K562 (cell line): Measurements from ENCODE around the gene AGAP1. TPM values are rescaled to one million over a fixed set of nuclear protein-coding genes. Genes with fewer than 3 reads are reported as not detected.

Source experiments
- ATAC-seq: fragments of 200-7000 bp; cut with Tn5 transposase; 3 replicates; pipeline ENCODE4 v1.9.1; 2020; ENCODE audit warnings: moderate library complexity
- BruUV-seq: library from RNA; stranded (reverse); fragments of 400-500 nt; replicated peaks from 2 replicates; lab custom pipeline; 2021; lab: Mats Ljungman, UMichigan
- CTCF ChIA-PET: fragments of 300-600 bp; formaldehyde crosslinking; extraction: SDS; loops from one replicate; lab custom pipeline; 2021; ENCODE audit warnings: low intra/inter-chr PET ratio; lab: Yijun Ruan, JAX
- POLR2A ChIA-PET: fragments of 300-600, 350-650 bp; sonication (Branson Sonifier 250); formaldehyde crosslinking; extraction: SDS; loops from one replicate; lab custom pipeline; 2021; ENCODE audit warnings: antibody characterized with exemption, inconsistent platforms; lab: Yijun Ruan, JAX
- DNase-seq, 4 experiments: peaks; one replicate each; pipeline versions ENCODE4 v3.0.0 to v3.0.0-alpha.2; 2011 to 2018; ENCODE audit warnings: low spot score in 3 of 4, mixed read lengths in 3 of 4; ENCODE audit errors: extremely low read depth in 1 of 4
- FAIRE-seq: peaks from 2 replicates; lab custom pipeline; 2011; peaks lifted over from hg19 to GRCh38; lab: Jason Lieb, UNC
- H2AFZ ChIP-seq: 2 replicates; pipeline ENCODE4 v1.6.0; 2011; ENCODE audit warnings: low read depth, low read length, control low read depth, inconsistent platforms
- H3K27ac ChIP-seq: fragments of 200-600 bp; 3 replicates; pipeline ENCODE4 v1.8.0; 2011; ENCODE audit warnings: low read depth, mild to moderate bottlenecking, control low read depth, inconsistent platforms, low read length, moderate library complexity, mixed read lengths; ENCODE audit errors: extremely low read depth
- H3K27me3 ChIP-seq, 2 experiments: fragments of 300-600 bp in 1 of 2; 2 replicates in 1 of 2; 3 replicates in 1 of 2; pipeline versions ENCODE4 v1.6.0 to v1.8.0; 2011; ENCODE audit warnings: inconsistent platforms in 2 of 2, low read length in 2 of 2, mild to moderate bottlenecking in 1 of 2, mixed read lengths in 1 of 2, moderate library complexity in 1 of 2; ENCODE audit not compliant: control insufficient read depth in 2 of 2, insufficient read depth in 2 of 2
- H3K36me3 ChIP-seq: fragments of 300-600 bp; 3 replicates; pipeline ENCODE4 v1.8.0; 2011; ENCODE audit warnings: mild to moderate bottlenecking, low read length, inconsistent platforms; ENCODE audit not compliant: control insufficient read depth, insufficient read depth
- H3K4me1 ChIP-seq, 2 experiments: fragments of 200-600 bp in 1 of 2; replicated peaks in 1 of 2; 2 replicates in 1 of 2; 3 replicates in 1 of 2; pipeline versions ENCODE4 v1.5.1 to v1.8.0; 2011; ENCODE audit warnings: inconsistent platforms in 2 of 2, low read length in 2 of 2, mild to moderate bottlenecking in 1 of 2, mixed read lengths in 1 of 2, moderate library complexity in 1 of 2; ENCODE audit not compliant: control insufficient read depth in 2 of 2, insufficient read depth in 2 of 2
- H3K4me2 ChIP-seq: 2 replicates; pipeline ENCODE4 v1.6.1; 2011; ENCODE audit warnings: low read length, control low read depth, inconsistent platforms, mixed read lengths; ENCODE audit not compliant: insufficient read depth
- H3K4me3 ChIP-seq: fragments of 200-600 bp; sonication (generic), shearing (Covaris generic); 2 replicates; pipeline ENCODE4 v1.5.1; 2016; ENCODE audit warnings: control low read depth, inconsistent platforms
- H3K79me2 ChIP-seq: fragments of 200-600 bp; 3 replicates; pipeline ENCODE4 v1.8.0; 2011; ENCODE audit warnings: low read length, inconsistent platforms; ENCODE audit not compliant: control insufficient read depth, insufficient read depth
- H3K9ac ChIP-seq, 2 experiments: 2 replicates each; pipeline versions ENCODE4 v1.6.0 to v1.6.1; 2011; ENCODE audit warnings: low read depth in 2 of 2, low read length in 2 of 2, control low read depth in 1 of 2, inconsistent platforms in 1 of 2, mild to moderate bottlenecking in 1 of 2, mixed read lengths in 1 of 2; ENCODE audit not compliant: insufficient read depth in 1 of 2
- H3K9me1 ChIP-seq: one replicate; pipeline ENCODE4 v1.6.0; 2011; ENCODE audit warnings: inconsistent platforms, mild to moderate bottlenecking, low read length, moderate library complexity; ENCODE audit not compliant: control insufficient read depth, insufficient read depth
- H3K9me3 ChIP-seq: replicated peaks from 2 replicates; pipeline ENCODE4 v1.5.1; 2011; ENCODE audit warnings: low read depth, low read length, inconsistent platforms; ENCODE audit not compliant: control insufficient read depth, insufficient read depth
- H4K20me1 ChIP-seq: replicated peaks from 2 replicates; pipeline ENCODE4 v1.6.1; 2011; ENCODE audit warnings: low read length, inconsistent platforms, mixed read lengths; ENCODE audit not compliant: control insufficient read depth, insufficient read depth
- BACH1 ChIP-seq: fragments of 200-800 bp; sonication (Bioruptor generic); IDR thresholded peaks from 2 replicates; pipeline ENCODE4 v1.6.1; 2016; ENCODE audit warnings: missing genetic modification characterization, missing compliant biosample characterization
- COPS2 ChIP-seq: fragments of 450-650 bp; conservative IDR thresholded peaks from 2 replicates; pipeline ENCODE4 v1.6.1; 2016; ENCODE audit warnings: mild to moderate bottlenecking, moderate library complexity
- CREB3L1 ChIP-seq: fragments of 450-650 bp; IDR thresholded peaks from 2 replicates; pipeline ENCODE4 v1.6.1; 2014; ENCODE audit warnings: low read depth, mild to moderate bottlenecking, moderate library complexity, borderline replicate concordance
- PYGO2 ChIP-seq: fragments of 450-650 bp; IDR thresholded peaks from 2 replicates; pipeline ENCODE4 v1.6.1; 2016; ENCODE audit warnings: mild to moderate bottlenecking, missing genetic modification characterization, moderate library complexity, missing compliant biosample characterization
- RHOXF2B ChIP-seq: fragments of 250-450 bp; sonication (Bioruptor Pico); conservative IDR thresholded peaks from 2 replicates; pipeline ENCODE4 v1.5.1; 2021
- SNRNP70 ChIP-seq: fragments of 200-400 bp; formaldehyde crosslinking; optimal IDR thresholded peaks from 2 replicates; pipeline ENCODE3; 2017; ENCODE audit warnings: low read depth, low read length
- THRB ChIP-seq: fragments of 450-650 bp; formaldehyde crosslinking; conservative IDR thresholded peaks from 2 replicates; pipeline ENCODE4 v1.4.0; 2022; ENCODE audit warnings: mild to moderate bottlenecking, missing genetic modification characterization
- WHSC1 ChIP-seq: IDR thresholded peaks from one replicate; pipeline ENCODE4 v1.6.1; 2012; ENCODE audit warnings: low read length, control low read depth, inconsistent platforms
- ZBTB34 ChIP-seq: fragments of 250-450 bp; sonication (Bioruptor Pico); IDR thresholded peaks from 2 replicates; pipeline ENCODE4 v1.8.0; 2021; ENCODE audit warnings: mild to moderate bottlenecking, moderate library complexity
- ZBTB5 ChIP-seq: fragments of 450-650 bp; IDR thresholded peaks from 2 replicates; pipeline ENCODE4 v1.6.1; 2017; ENCODE audit warnings: antibody characterized with exemption
- ZNF431 ChIP-seq: sonication (generic); formaldehyde crosslinking; IDR thresholded peaks from 2 replicates; pipeline ENCODE4 v1.8.0; 2022; ENCODE audit warnings: mild to moderate bottlenecking, missing genetic modification reagents
- ZNF512 ChIP-seq: IDR thresholded peaks from 2 replicates; pipeline ENCODE4 v1.6.1; 2016; ENCODE audit warnings: missing genetic modification characterization, missing compliant biosample characterization
- ZNF77 ChIP-seq: fragments of 250-450 bp; sonication (Bioruptor Pico); IDR thresholded peaks from 2 replicates; pipeline ENCODE4 v1.5.0; 2020
- ZNF780A ChIP-seq: fragments of 250-450 bp; sonication (Bioruptor Pico); IDR thresholded peaks from 2 replicates; pipeline ENCODE4 v1.5.0; 2021; ENCODE audit warnings: mild to moderate bottlenecking
- WGBS: fragments of 100-300 bp; shearing (Covaris generic); methylation state at CpG from one replicate; pipeline ENCODE4 v1.1.6; 2016; ENCODE audit warnings: low coverage, mixed read lengths; ENCODE audit not compliant: insufficient coverage; ENCODE audit errors: missing lambda C conversion rate; 5-methylcytosine and 5-hydroxymethylcytosine counted together
- in situ Hi-C: fragments of 300-500 bp; cut with MboI; formaldehyde crosslinking; loops from 4 replicates; pipeline ENCODE4 v1.15.0; 2018; ENCODE audit warnings: inconsistent platforms, mixed read lengths
- intact Hi-C: fragments of 100-400 bp; cut with micrococcal nuclease; formaldehyde crosslinking; loops from 2 replicates; pipeline ENCODE4 v1.14.2; 2022
- polyA plus RNA-seq, 8 experiments: library from polyadenylated mRNA; depleted of rRNA in 4 of 8; stranded (reverse) in 5 of 8; unstranded in 3 of 8; fragments of >200 nt; fragmentation: Nextera tagmentation in 2 of 8; fragmentation: Illumina TruSeq in 1 of 8; extraction: Ambion mirVana in 2 of 8; extraction: Trizol in 1 of 8; gene quantifications; 2 replicates each; pipeline versions ENCODE4 v1.2.1 to v1.2.3, GENCODE V29; 2011 to 2014; ENCODE audit warnings: inconsistent platforms in 1 of 8, missing spikeins in 1 of 8
- total RNA-seq, 7 experiments: library from RNA; depleted of rRNA in 6 of 7; stranded (reverse); fragments of >200 nt in 6 of 7; fragmentation: Illumina TruSeq in 2 of 7; extraction: Trizol in 2 of 7; gene quantifications; 2 replicates each; pipeline versions ENCODE4 v1.2.1 to v1.2.3, GENCODE V29; 2011 to 2021; ENCODE audit warnings: low replicate concordance in 1 of 7

AGAP1 gene
- total and polyA plus RNA-seq, 9 of the 15 experiments (the other 6 are each of a cell fraction or from before 2014, with no cell fraction given), result 1.3 to 24.0 (median 10.6) TPM

- no peak for ATAC-seq
- H3K27me3 ChIP-seq, result no peaks in the 10 kb centered on the region
- H3K79me2 ChIP-seq, result no peaks in the 10 kb centered on the region
- POLR2A ChIA-PET, result interaction anchor here (0.8 kb wide), 1 partner anchor 248 kb away, joined by 3 read pairs; no protein-coding TSS in a partner anchor
- DNase-seq, result no peak
- H3K4me2 ChIP-seq, result no peak overlapping the region
- H3K9me1 ChIP-seq, result no peaks in the 10 kb centered on the region
- no peak overlapping the region for H3K27ac ChIP-seq
- no peaks in the 10 kb centered on the region for H4K20me1 ChIP-seq
- in situ Hi-C loops, result no loop called here
- H3K9ac ChIP-seq, result no peak overlapping the region
- no peaks in the 10 kb centered on the region for H3K9me3 ChIP-seq
- CTCF ChIA-PET, result no interaction called here
- peaks cover 6% of the 10 kb centered on the region; the same call in 1 of the 3 replicates for H3K36me3 ChIP-seq
- H2AFZ ChIP-seq, result no peak overlapping the region
- FAIRE-seq, result no peak
- intact Hi-C loops, result no loop called here
- no peaks in the 10 kb centered on the region for H3K4me1 ChIP-seq
- TF ChIP-seq THRB (no peak), ZNF431 (CRISPR knock-in tag) (no peak), RHOXF2B (no peak), CREB3L1 (no peak), WHSC1 (no peak), ZNF512 (tag) (no peak), BACH1 (tag) (no peak), PYGO2 (tag) (no peak), ZBTB5 (no peak), SNRNP70 (no peak), COPS2 (no peak), ZNF77 (no peak), ZNF780A (no peak), ZBTB34 (CRISPR knock-in tag) (no peak)
- no peak overlapping the region for H3K4me3 ChIP-seq
- 76% methylated on average over 17 of the region's 17 CpGs for WGBS
- no TSS peak for BruUV-seq
Observed at GRCh38 chr2:235963853-235964577, 470.2 kb downstream of the AGAP1 start.
